Stomach (tissue), 9 donors: ENCODE measurements around the gene TRABD. TPM values are rescaled to one million over a fixed set of nuclear protein-coding genes. Genes with fewer than 3 reads are reported as not detected.

ENCODE experiments used
- DNase-seq, 2 donors: peaks; one replicate each; pipeline versions ENCODE4 v3.0.0 to v3.0.0-alpha.2; 2013 to 2019
- H3K27ac ChIP-seq, 5 donors: fragments of 200-600 bp in 4 of 5; sonication (generic) in 4 of 5; one replicate each; pipeline ENCODE4 v1.5.1; 2013 to 2019; ENCODE audit warnings: mild to moderate bottlenecking in 1 of 5, moderate library complexity in 1 of 5
- H3K27me3 ChIP-seq, 3 donors: fragments of 200-600 bp; sonication (generic); one replicate each; pipeline ENCODE4 v1.5.1; 2017 to 2019; ENCODE audit warnings: mixed run types in 1 of 3
- H3K36me3 ChIP-seq, 4 donors: fragments of 200-600 bp; sonication (generic); 1 replicate in 3 of 4; 2 replicates in 1 of 4; pipeline ENCODE4 v1.5.1; 2016 to 2019
- H3K4me1 ChIP-seq, 4 donors: fragments of 200-600 bp; sonication (generic); one replicate each; pipeline ENCODE4 v1.5.1; 2016 to 2019
- H3K4me3 ChIP-seq, 4 donors: fragments of 200-600 bp; sonication (generic) in 3 of 4; one replicate each; pipeline ENCODE4 v1.5.1; 2016 to 2019; ENCODE audit warnings: mild to moderate bottlenecking in 1 of 4
- H3K9me3 ChIP-seq, 4 donors: fragments of 200-600 bp; sonication (generic); one replicate each; pipeline ENCODE4 v1.5.1; 2016 to 2019
- CTCF ChIP-seq, 7 experiments: fragments of 450-650 bp in 4 of 7; fragments of 200-600 bp in 3 of 7; sonication (generic) in 3 of 7; IDR thresholded peaks; one replicate each; pipeline ENCODE4 v1.5.1; 2016 to 2019; ENCODE audit warnings: antibody characterized with exemption in 7 of 7, control low read depth in 2 of 7, mild to moderate bottlenecking in 1 of 7
- EP300 ChIP-seq: sonication (generic); formaldehyde crosslinking; IDR thresholded peaks from one replicate; pipeline ENCODE4 v1.6.1; 2017; ENCODE audit warnings: antibody characterized with exemption
- POLR2A ChIP-seq, 4 donors: fragments of 450-650 bp; IDR thresholded peaks; one replicate each; pipeline ENCODE4 v1.6.1; 2016; ENCODE audit warnings: antibody characterized with exemption in 4 of 4, control low read depth in 2 of 4, mild to moderate bottlenecking in 1 of 4, moderate library complexity in 1 of 4
- POLR2AphosphoS5 ChIP-seq, 3 donors: sonication (generic); formaldehyde crosslinking; IDR thresholded peaks; one replicate each; pipeline ENCODE4 v1.6.1; 2016; ENCODE audit warnings: antibody characterized with exemption in 3 of 3
- WGBS, 5 donors: extraction: QIAGEN DNeasy Blood & Tissue Kit in 3 of 5; methylation state at CpG; one replicate each; pipeline versions ENCODE4 v1.1.5 to v1.1.7; 2013 to 2018; 5-methylcytosine and 5-hydroxymethylcytosine counted together
- intact Hi-C: fragments of 100-400 bp; cut with DNase I; formaldehyde crosslinking; loops from one replicate; pipeline ENCODE4 v1.15.1; 2023; ENCODE audit warnings: low total_unique reads
- polyA plus RNA-seq, 3 donors: library from polyadenylated mRNA; stranded (reverse); fragments of 200-250 nt; gene quantifications; one replicate each; pipeline ENCODE4 v1.2.3, GENCODE V29; 2013
- total RNA-seq, 5 donors: library from RNA; depleted of rRNA; stranded (reverse); fragments of >200 nt; gene quantifications; one replicate each; pipeline versions ENCODE4 v1.1.0 to v1.2.3, GENCODE V29; 2014 to 2016
- donor health status: healthy with polysubstance abuse.
- donor health status: Bipolar disorder and iron deficiency.
- donor health status: healthy.

Gene TRABD
- total and polyA plus RNA-seq, 8 donors: 13.2 to 245 (median 47.5) TPM

GRCh38 chr22:50198624-50199017 lies 12.9 kb downstream of the TRABD start:
- Histone ChIP-seq H3K4me3 (no peak overlapping the region), H3K27ac (no peak overlapping the region), H3K36me3 (peaks cover 28 to 65% (median 58%) of the 10 kb centered on the region in 4 donors), H3K4me1 (peaks cover 17 to 42% (median 29%) of the 10 kb centered on the region in 4 donors), H3K27me3 (no peaks in the 10 kb centered on the region), H3K9me3 (no peaks in the 10 kb centered on the region)
- DNase-seq: no peak
- 89 to 94% (median 91%) methylated on average over 10 to 16 of the region's 16 CpGs for WGBS, 5 donors
- intact Hi-C loops: no loop called here
- TF ChIP-seq EP300: no peak
- TF ChIP-seq POLR2A (IDR thresholded peaks at IDR 0.05): no peak
- TF ChIP-seq POLR2AphosphoS5 (IDR thresholded peaks at IDR 0.05): no peak
- TF ChIP-seq CTCF (IDR thresholded peaks at IDR 0.05): no peak

GRCh38 chr22:50199251-50199721 lies 13.6 kb downstream of the TRABD start:
- no peak for DNase-seq
- no peaks in the 10 kb centered on the region for H3K27me3 ChIP-seq
- H3K27ac ChIP-seq: peak overlapping the region in 3 of 5 donors; percentile 81 to 92 (median 90)
- WGBS, 5 donors: 69 to 81% (median 73%) methylated on average over 14 to 18 of the region's 18 CpGs
- intact Hi-C loops: no loop called here
- H3K36me3 ChIP-seq: peaks cover 21 to 60% (median 52%) of the 10 kb centered on the region in 4 donors
- H3K4me1 ChIP-seq: peaks cover 17 to 42% (median 30%) of the 10 kb centered on the region in 4 donors
- no peaks in the 10 kb centered on the region for H3K9me3 ChIP-seq
- TF ChIP-seq CTCF (IDR thresholded peaks at IDR 0.05) (no peak), POLR2AphosphoS5 (IDR thresholded peaks at IDR 0.05) (no peak), EP300 (no peak), POLR2A (IDR thresholded peaks at IDR 0.05) (no peak)
- peak overlapping the region in 2 of 4 donors; percentile 86 to 92 for H3K4me3 ChIP-seq

GRCh38 chr22:50199829-50200460 lies 14.2 kb downstream of the TRABD start:
- H3K36me3 ChIP-seq: peaks cover 15 to 58% (median 50%) of the 10 kb centered on the region in 4 donors
- TF ChIP-seq POLR2A (IDR thresholded peaks at IDR 0.05): no peak
- no peak for TF ChIP-seq EP300
- no peak for TF ChIP-seq CTCF (IDR thresholded peaks at IDR 0.05)
- no peak for TF ChIP-seq POLR2AphosphoS5 (IDR thresholded peaks at IDR 0.05)
- intact Hi-C loops: no loop called here
- peaks cover 17 to 48% (median 32%) of the 10 kb centered on the region in 4 donors for H3K4me1 ChIP-seq
- no peaks in the 10 kb centered on the region for H3K9me3 ChIP-seq
- peak overlapping the region; percentile 86 to 94 (median 90) for H3K4me3 ChIP-seq
- H3K27ac ChIP-seq: peak overlapping the region; percentile 81 to 95 (median 90)
- no peaks in the 10 kb centered on the region for H3K27me3 ChIP-seq
- peak in 1 of 2 donors; percentile 33 for DNase-seq
- 8 to 15% (median 13%) methylated on average over 6 to 34 of the region's 34 CpGs for WGBS, 5 donors

- H3K9me3 ChIP-seq: no peaks in the 10 kb centered on the region
- intact Hi-C loops: no loop called here
- peaks cover 13 to 58% (median 47%) of the 10 kb centered on the region in 4 donors for H3K36me3 ChIP-seq
- H3K4me1 ChIP-seq: peaks cover 17 to 54% (median 35%) of the 10 kb centered on the region in 4 donors
- peak; percentile 93 to 98 for DNase-seq
- H3K27ac ChIP-seq: peak within 1 kb of the TSS; percentile 81 to 95 (median 90)
- WGBS, 5 donors: 0 to 1% (median 0%) methylated on average over 1 to 97 of the region's 105 CpGs
- no peak for TF ChIP-seq CTCF (IDR thresholded peaks at IDR 0.05)
- TF ChIP-seq POLR2A (IDR thresholded peaks at IDR 0.05): no peak
- TF ChIP-seq EP300: no peak
- peak; percentile 36 to 92 (median 85) for TF ChIP-seq POLR2AphosphoS5 (IDR thresholded peaks at IDR 0.05)
- H3K27me3 ChIP-seq: no peaks in the 10 kb centered on the region
- peak within 1 kb of the TSS; percentile 86 to 94 (median 90) for H3K4me3 ChIP-seq
These were observed 14.9 kb downstream of the TRABD start, which contains the start of gene SELENOO for GRCh38 chr22:50200461-50201190. Gene SELENOO, plus strand, starts transcription at chr22:50201011. Its CDS starts 26 bp downstream, at chr22:50201037.
